ENCODE measurements around the gene LINGO4. TPM values are rescaled to one million over a fixed set of nuclear protein-coding genes. Genes with fewer than 3 reads are reported as not detected.

Gene LINGO4
- total and polyA plus RNA-seq, 11 donors, result 0.11 to 1.0 (median 0.56) TPM

DNA sequence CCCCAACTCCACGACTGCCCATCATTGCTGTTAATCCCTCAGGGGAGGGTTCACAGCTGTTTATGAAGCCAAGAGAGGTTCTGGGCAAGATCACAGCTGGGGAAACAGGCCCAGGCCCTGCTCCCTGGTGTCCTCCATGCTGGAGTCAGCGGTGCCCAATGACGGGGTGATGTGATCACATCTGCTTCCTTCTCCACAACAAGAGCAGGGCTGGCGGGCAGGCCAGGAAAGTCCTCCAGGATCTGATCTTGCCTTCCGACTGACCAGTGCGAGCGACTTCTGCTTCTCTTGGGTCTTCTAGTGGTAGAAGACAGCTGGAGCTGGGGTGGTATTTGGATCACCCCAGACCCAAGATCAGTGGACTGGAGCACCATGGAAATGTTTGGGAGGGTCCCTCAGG lies 951 bp upstream of the LINGO4 start:
- intact Hi-C loops (cut with DNase I), result no loop called here
- no peak for DNase-seq

GRCh38 chr1:151803915-151804314 lies 1.3 kb downstream of the LINGO4 start:
- TF ChIP-seq POLR2A (IDR thresholded peaks at IDR 0.05) (no peak), CTCF (IDR thresholded peaks at IDR 0.05) (no peak)
- Histone ChIP-seq H3K9me3 (no peaks in the 10 kb centered on the region), H3K4me3 (no peak overlapping the region), H3K27me3 (peaks cover 0 to 6% (median 0%) of the 10 kb centered on the region in 9 donors), H3K4me1 (no peaks in the 10 kb centered on the region), H3K36me3 (no peaks in the 10 kb centered on the region), H3K27ac (no peak overlapping the region)
- DNase-seq (no peak), ATAC-seq (no peak)
- intact Hi-C loops (cut with DNase I), result no loop called here
- 90 to 98% (median 93%) methylated on average over 3 of the region's 3 CpGs for WGBS, 4 donors

More for the DNA sequence above, 951 bp upstream of the LINGO4 start:
- H3K4me3 ChIP-seq, result no peak overlapping the region
- no peak for TF ChIP-seq POLR2A (IDR thresholded peaks at IDR 0.05)
- no peak for TF ChIP-seq CTCF (IDR thresholded peaks at IDR 0.05)
- 80 to 96% (median 85%) methylated on average over 7 of the region's 7 CpGs for WGBS, 4 donors
- H3K36me3 ChIP-seq, result peaks cover 0 to 7% (median 0%) of the 10 kb centered on the region in 9 donors
- H3K27ac ChIP-seq, result no peak overlapping the region
- H3K9me3 ChIP-seq, result no peaks in the 10 kb centered on the region
- ATAC-seq, result no peak
- no peaks in the 10 kb centered on the region for H3K27me3 ChIP-seq
- H3K4me1 ChIP-seq, result no peaks in the 10 kb centered on the region

DNA sequence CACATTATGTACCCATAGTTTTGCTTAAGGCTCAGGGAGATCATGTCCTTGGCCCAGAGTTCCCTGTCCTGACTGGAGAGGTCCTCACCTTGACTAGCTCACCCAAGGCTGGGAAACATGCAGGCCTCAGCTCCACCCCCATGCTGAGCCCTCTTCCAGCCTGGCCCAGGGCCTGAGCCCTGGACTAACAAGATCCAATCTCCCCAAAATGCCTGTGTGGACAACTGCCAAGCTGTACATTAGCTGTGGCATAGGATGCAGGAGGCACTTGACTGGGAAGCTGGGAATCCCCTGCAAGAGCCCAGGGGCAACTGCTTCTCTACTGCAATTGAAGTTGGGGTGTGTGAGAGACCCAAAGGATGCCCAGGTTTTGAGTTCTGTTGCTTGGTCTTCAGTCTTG lies 2.1 kb downstream of the LINGO4 start:
- no peak overlapping the region for H3K4me3 ChIP-seq
- no peaks in the 10 kb centered on the region for H3K9me3 ChIP-seq
- ATAC-seq, result no peak
- no peak overlapping the region for H3K27ac ChIP-seq
- H3K4me1 ChIP-seq, result no peaks in the 10 kb centered on the region
- intact Hi-C loops (cut with DNase I), result no loop called here
- no peaks in the 10 kb centered on the region for H3K36me3 ChIP-seq
- no peak for DNase-seq
- TF ChIP-seq POLR2A (IDR thresholded peaks at IDR 0.05) (no peak), CTCF (IDR thresholded peaks at IDR 0.05) (no peak)
- H3K27me3 ChIP-seq, result peaks cover 0 to 10% (median 0%) of the 10 kb centered on the region in 9 donors

- intact Hi-C loops (cut with DNase I), result no loop called here
- no peak for ATAC-seq
- 89 to 96% (median 90%) methylated on average over 3 to 5 of the region's 5 CpGs for WGBS, 4 donors
- H3K27me3 ChIP-seq, result peaks cover 0 to 10% (median 0%) of the 10 kb centered on the region in 9 donors
- no peak overlapping the region for H3K27ac ChIP-seq
- DNase-seq, result no peak
- no peaks in the 10 kb centered on the region for H3K36me3 ChIP-seq
- no peaks in the 10 kb centered on the region for H3K9me3 ChIP-seq
- no peak overlapping the region for H3K4me3 ChIP-seq
- H3K4me1 ChIP-seq, result no peaks in the 10 kb centered on the region
- TF ChIP-seq CTCF (IDR thresholded peaks at IDR 0.05) (no peak), POLR2A (IDR thresholded peaks at IDR 0.05) (no peak)
Measured at GRCh38 chr1:151802372-151802771, 2.8 kb downstream of the LINGO4 start.
